Testis (tissue), 5 donors: ENCODE results near the gene OR11G2. TPM values are rescaled to one million over a fixed set of nuclear protein-coding genes. Genes with fewer than 3 reads are reported as not detected.
"Not testable (repeated sequence)": the region's sequence is repeated elsewhere in the genome, so short reads cannot be mapped to it uniquely, and the experiment has no call there.

Experiments
- DNase-seq: peaks from one replicate; pipeline ENCODE4 v3.0.0-alpha.2; 2019
- H3K27ac ChIP-seq, 2 donors: fragments of 200-600 bp; sonication (generic); one replicate each; pipeline ENCODE4 v1.5.1; 2019
- H3K27me3 ChIP-seq: fragments of 200-600 bp; sonication (generic); one replicate; pipeline ENCODE4 v1.5.1; 2019
- H3K36me3 ChIP-seq: fragments of 200-600 bp; sonication (generic); one replicate; pipeline ENCODE4 v1.5.1; 2017; ENCODE audit warnings: low read depth; ENCODE audit errors: missing control alignments
- H3K4me1 ChIP-seq: fragments of 200-600 bp; sonication (generic); one replicate; pipeline ENCODE4 v1.5.1; 2019
- H3K4me3 ChIP-seq, 2 donors: fragments of 200-600 bp; sonication (generic); one replicate each; pipeline ENCODE4 v1.5.1; 2017 to 2019
- H3K9me3 ChIP-seq: fragments of 200-600 bp; sonication (generic); one replicate; pipeline ENCODE4 v1.5.1; 2017
- POLR2A ChIP-seq: fragments of 450-650 bp; IDR thresholded peaks from one replicate; pipeline ENCODE4 v1.6.1; 2017; ENCODE audit warnings: antibody characterized with exemption, mild to moderate bottlenecking, moderate library complexity
- WGBS, 2 donors: methylation state at CpG; one replicate each; pipeline ENCODE4 v1.1.5; 2018; 5-methylcytosine and 5-hydroxymethylcytosine counted together
- intact Hi-C: fragments of 100-400 bp; cut with DNase I; formaldehyde crosslinking; loops from one replicate; pipeline ENCODE4 v1.15.1; 2023; ENCODE audit warnings: low total_unique reads
- long read RNA-seq, 2 donors: transcript quantifications; one replicate each; lab custom pipeline, GENCODE V29; 2026
- polyA plus RNA-seq: library from polyadenylated mRNA; stranded (reverse); fragments of 350-450 nt; fragmentation: Illumina TruSeq; extraction: RNeasy Lipid Tissue Mini Kit (QIAGEN cat#74804); gene quantifications from one replicate; pipeline ENCODE4 v1.2.3, GENCODE V29; 2014; ENCODE audit warnings: low read depth, low replicate concordance; ENCODE audit not compliant: insufficient read depth
- total RNA-seq, 2 donors: library from RNA; depleted of rRNA; stranded (reverse); fragments of >200 nt; gene quantifications; one replicate each; pipeline ENCODE4 v1.2.3, GENCODE V29; 2016
- TF ChIP-seq, protein P1 (sequence below), 3 experiments: fragments of 450-650 bp in 2 of 3; fragments of 200-600 bp in 1 of 3; sonication (generic) in 1 of 3; IDR thresholded peaks; one replicate each; pipeline ENCODE4 v1.5.1; 2016 to 2019; ENCODE audit warnings: antibody characterized with exemption in 3 of 3, mild to moderate bottlenecking in 2 of 3, moderate library complexity in 1 of 3

OR11G2 gene
- not detected for total RNA-seq
- not detected for polyA plus RNA-seq
- long read RNA-seq, donor 1, result 0 reads
- long read RNA-seq, donor 2, result 0 reads

- no peak within 1 kb of the TSS for H3K27ac ChIP-seq
- 47 to 75% methylated on average over 1 of the region's 1 CpG for WGBS, 2 donors
- no peaks in the 10 kb centered on the region for H3K9me3 ChIP-seq
- TF ChIP-seq, protein P1, sequence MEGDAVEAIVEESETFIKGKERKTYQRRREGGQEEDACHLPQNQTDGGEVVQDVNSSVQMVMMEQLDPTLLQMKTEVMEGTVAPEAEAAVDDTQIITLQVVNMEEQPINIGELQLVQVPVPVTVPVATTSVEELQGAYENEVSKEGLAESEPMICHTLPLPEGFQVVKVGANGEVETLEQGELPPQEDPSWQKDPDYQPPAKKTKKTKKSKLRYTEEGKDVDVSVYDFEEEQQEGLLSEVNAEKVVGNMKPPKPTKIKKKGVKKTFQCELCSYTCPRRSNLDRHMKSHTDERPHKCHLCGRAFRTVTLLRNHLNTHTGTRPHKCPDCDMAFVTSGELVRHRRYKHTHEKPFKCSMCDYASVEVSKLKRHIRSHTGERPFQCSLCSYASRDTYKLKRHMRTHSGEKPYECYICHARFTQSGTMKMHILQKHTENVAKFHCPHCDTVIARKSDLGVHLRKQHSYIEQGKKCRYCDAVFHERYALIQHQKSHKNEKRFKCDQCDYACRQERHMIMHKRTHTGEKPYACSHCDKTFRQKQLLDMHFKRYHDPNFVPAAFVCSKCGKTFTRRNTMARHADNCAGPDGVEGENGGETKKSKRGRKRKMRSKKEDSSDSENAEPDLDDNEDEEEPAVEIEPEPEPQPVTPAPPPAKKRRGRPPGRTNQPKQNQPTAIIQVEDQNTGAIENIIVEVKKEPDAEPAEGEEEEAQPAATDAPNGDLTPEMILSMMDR (IDR thresholded peaks at IDR 0.05), result no peak
- TF ChIP-seq POLR2A, result no peak
- intact Hi-C loops, result no loop called here
- no peak within 1 kb of the TSS for H3K4me3 ChIP-seq
- no peaks in the 10 kb centered on the region for H3K27me3 ChIP-seq
- H3K4me1 ChIP-seq, result no peaks in the 10 kb centered on the region
- H3K36me3 ChIP-seq, result no peaks in the 10 kb centered on the region
- no peak for DNase-seq
Measured at GRCh38 chr14:20190596-20190995, at the start of gene OR11G2. Gene OR11G2 (plus strand): TSS chr14:20190896. CDS start chr14:20197438, 6,542 bp downstream.

DNA sequence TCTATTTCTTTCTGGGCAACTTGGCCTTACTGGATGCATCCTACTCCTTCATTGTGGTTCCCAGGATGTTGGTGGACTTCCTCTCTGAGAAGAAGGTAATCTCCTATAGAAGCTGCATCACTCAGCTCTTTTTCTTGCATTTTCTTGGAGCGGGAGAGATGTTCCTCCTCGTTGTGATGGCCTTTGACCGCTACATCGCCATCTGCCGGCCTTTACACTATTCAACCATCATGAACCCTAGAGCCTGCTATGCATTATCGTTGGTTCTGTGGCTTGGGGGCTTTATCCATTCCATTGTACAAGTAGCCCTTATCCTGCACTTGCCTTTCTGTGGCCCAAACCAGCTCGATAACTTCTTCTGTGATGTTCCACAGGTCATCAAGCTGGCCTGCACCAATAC is 46.8 kb upstream of the OR11G2 start:
- DNase-seq, result no peak
- TF ChIP-seq, protein P1 (IDR thresholded peaks at IDR 0.05), result no peak
- no peak for TF ChIP-seq POLR2A
- Histone ChIP-seq H3K27ac (no peak overlapping the region), H3K36me3 (no peaks in the 10 kb centered on the region), H3K4me1 (no peaks in the 10 kb centered on the region), H3K4me3 (no peak overlapping the region), H3K9me3 (no peaks in the 10 kb centered on the region), H3K27me3 (no peaks in the 10 kb centered on the region)
- 50 to 57% methylated on average over 7 of the region's 7 CpGs for WGBS, 2 donors
- intact Hi-C loops, result no loop called here

- Histone ChIP-seq H3K27ac (no peak overlapping the region), H3K4me1 (no peaks in the 10 kb centered on the region), H3K27me3 (no peaks in the 10 kb centered on the region), H3K4me3 (no peak overlapping the region), H3K36me3 (no peaks in the 10 kb centered on the region), H3K9me3 (no peaks in the 10 kb centered on the region)
- TF ChIP-seq, protein P1 (IDR thresholded peaks at IDR 0.05), result no peak
- no peak for TF ChIP-seq POLR2A
- intact Hi-C loops, result no loop called here
- 58 to 73% methylated on average over 1 of the region's 1 CpG for WGBS, 2 donors
- DNase-seq, result no peak
Measured at GRCh38 chr14:20144820-20145219, 45.9 kb upstream of the OR11G2 start.

DNA sequence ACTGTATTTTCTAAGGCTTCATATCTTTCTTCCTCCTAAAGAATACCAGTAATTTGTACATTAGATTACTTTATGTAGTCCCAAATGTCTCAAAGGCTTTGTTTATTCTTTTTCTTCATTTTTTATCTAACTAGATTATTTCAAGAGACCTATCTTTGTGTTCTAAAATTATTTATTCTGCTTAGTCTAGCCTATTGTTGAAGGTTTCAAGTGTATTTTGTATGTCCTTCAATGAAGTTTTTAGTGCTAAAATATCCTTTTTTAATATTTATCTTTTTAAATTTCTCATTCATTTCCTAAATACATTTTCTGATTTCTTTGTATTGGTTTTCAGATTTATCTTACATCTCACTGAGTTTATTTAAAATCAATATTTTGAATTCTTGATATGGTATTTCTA is 26.2 kb upstream of the OR11G2 start:
- no peak for DNase-seq
- Histone ChIP-seq H3K27ac (no peak overlapping the region), H3K36me3 (no peaks in the 10 kb centered on the region), H3K9me3 (no peaks in the 10 kb centered on the region), H3K27me3 (no peaks in the 10 kb centered on the region), H3K4me1 (no peaks in the 10 kb centered on the region), H3K4me3 (no peak overlapping the region)
- TF ChIP-seq, protein P1 (IDR thresholded peaks at IDR 0.05), result no peak
- TF ChIP-seq POLR2A, result no peak
- intact Hi-C loops, result no loop called here

DNA sequence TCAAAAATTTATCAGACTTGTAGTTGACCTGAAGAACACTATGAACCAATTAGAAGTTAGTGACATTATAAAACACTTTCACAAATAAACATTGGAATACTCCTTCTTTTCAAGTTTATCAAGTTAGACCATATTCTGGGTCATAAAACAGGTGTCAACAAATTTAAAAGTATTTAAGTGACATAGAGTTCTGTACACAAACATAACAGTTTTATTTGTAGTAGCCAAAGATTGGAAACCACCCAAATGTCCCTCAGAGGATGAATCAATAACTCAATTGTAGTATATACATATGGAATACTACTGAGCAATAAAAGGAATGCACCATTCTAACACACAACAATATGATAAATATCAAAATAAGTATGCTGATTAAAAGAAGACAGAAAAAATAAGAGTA is 23.6 kb upstream of the OR11G2 start:
- no peaks in the 10 kb centered on the region for H3K4me1 ChIP-seq
- H3K36me3 ChIP-seq, result no peaks in the 10 kb centered on the region
- no peak overlapping the region for H3K4me3 ChIP-seq
- intact Hi-C loops, result no loop called here
- no peaks in the 10 kb centered on the region for H3K9me3 ChIP-seq
- TF ChIP-seq POLR2A, result no peak
- TF ChIP-seq, protein P1 (IDR thresholded peaks at IDR 0.05), result no peak
- DNase-seq, result no peak
- H3K27me3 ChIP-seq, result no peaks in the 10 kb centered on the region
- no peak overlapping the region for H3K27ac ChIP-seq

- H3K27me3 ChIP-seq, H3K4me3 ChIP-seq, H3K4me1 ChIP-seq, intact Hi-C loops, H3K36me3 ChIP-seq, H3K27ac ChIP-seq, DNase-seq, H3K9me3 ChIP-seq: not testable (repeated sequence)
Measured at GRCh38 chr14:20169852-20170251, 20.8 kb upstream of the OR11G2 start.

GRCh38 chr14:20174205-20174604 is 16.5 kb upstream of the OR11G2 start:
- DNase-seq, H3K27ac ChIP-seq, H3K9me3 ChIP-seq, H3K4me1 ChIP-seq, H3K27me3 ChIP-seq, intact Hi-C loops, H3K4me3 ChIP-seq, H3K36me3 ChIP-seq: not testable (repeated sequence)
